HEK293T (cell line): Measurements from ENCODE around the gene SIX3.

Experiments
- FOXM1 ChIP-seq: fragments of 450-650 bp; IDR thresholded peaks from 2 replicates; pipeline ENCODE4 v1.6.1; 2017; ENCODE audit warnings: mild to moderate bottlenecking, borderline replicate concordance
- SP1 ChIP-seq: fragments of 450-650 bp; IDR thresholded peaks from 2 replicates; pipeline ENCODE4 v1.6.1; 2017
- SUZ12 ChIP-seq: fragments of 450-650 bp; IDR thresholded peaks from 2 replicates; pipeline ENCODE4 v1.6.1; 2016; ENCODE audit warnings: mild to moderate bottlenecking

DNA sequence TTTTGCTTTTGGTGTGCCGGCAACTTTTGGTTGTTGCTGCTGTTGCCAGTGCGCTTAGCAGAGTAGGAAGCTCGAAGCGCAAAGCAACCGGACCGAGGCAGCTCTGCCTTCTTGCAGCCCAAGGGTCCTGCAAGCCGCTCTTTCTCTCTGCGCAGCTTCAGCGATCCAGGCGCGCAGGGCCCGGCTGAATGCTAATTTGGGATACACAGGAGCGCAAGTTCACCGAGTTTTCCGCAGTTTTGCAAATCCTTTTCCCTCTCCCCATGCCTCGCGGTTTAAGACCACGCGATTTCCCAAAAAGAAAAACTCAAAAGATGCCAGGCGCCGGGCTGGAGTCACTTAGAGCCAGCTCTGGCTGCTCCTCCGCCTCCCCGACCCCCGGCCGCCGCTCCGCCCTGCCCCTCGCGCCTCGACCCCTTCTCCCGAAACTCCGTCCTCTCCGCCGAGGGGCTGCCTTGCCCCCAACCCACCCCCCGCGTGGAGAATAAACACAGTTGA is 13.5 kb upstream of the SIX3 start:
- TF ChIP-seq SUZ12 = no peak
- no peak for TF ChIP-seq SP1
- TF ChIP-seq FOXM1 = no peak
